ENCODE results near the gene ACAN. TPM values are rescaled to one million over a fixed set of nuclear protein-coding genes. Genes with fewer than 3 reads are reported as not detected.

The ACAN gene
- total and polyA plus RNA-seq, 2 of the 8 experiments (the other 6 are each of a cell fraction or from before 2014, with no cell fraction given) = 0.71 to 0.73 TPM

DNA sequence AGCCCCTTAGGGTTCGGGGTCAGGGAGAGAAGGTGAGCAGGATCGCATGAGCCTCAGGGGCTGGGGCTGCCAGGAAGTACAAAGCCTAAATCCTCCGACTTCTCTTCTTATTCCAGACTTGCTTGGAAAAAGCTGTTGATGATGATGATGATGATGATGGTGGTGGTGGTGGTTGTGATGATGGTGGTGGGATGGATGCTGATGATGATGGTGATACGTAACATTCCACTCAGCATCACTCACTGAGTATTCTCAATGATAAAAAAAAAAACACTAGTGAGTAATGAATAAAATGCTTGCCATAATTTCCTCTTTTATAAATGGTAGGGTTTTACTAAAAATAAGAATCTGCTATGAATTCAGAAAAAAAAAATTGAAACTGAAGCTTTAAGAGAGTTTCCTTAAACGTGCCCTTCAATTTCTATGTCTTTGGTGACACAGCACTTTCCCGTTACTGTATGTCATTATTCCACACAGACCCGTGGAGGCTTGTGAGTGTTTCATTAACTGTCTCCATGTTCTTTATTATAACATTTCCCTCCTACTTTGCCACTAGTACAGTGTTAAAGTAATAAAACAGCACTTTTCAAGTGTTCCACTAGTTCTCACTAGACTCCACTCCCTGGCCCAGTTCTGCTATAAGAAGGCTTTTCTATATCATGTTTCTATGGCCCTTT is 5.4 kb upstream of the ACAN start (continued):
- TF ChIP-seq RFX5 (IDR thresholded peaks at IDR 0.05; ENCODE audit: borderline replicate concordance, low read depth, low read length) (no peak), BACH1 (IDR thresholded peaks at IDR 0.05; ENCODE audit: low read length) (no peak), SRF (IDR thresholded peaks at IDR 0.05; ENCODE audit: low read depth, low read length) (no peak), RBBP5 (IDR thresholded peaks at IDR 0.05; ENCODE audit: borderline replicate concordance, low read depth, low read length) (no peak), RNF2 (IDR thresholded peaks at IDR 0.05; ENCODE audit: borderline replicate concordance, low read depth, low read length, missing control alignments, poor library complexity, severe bottlenecking) (no peak), SP4 (IDR thresholded peaks at IDR 0.05; ENCODE audit: low read length) (no peak), SP2 (IDR thresholded peaks at IDR 0.05; ENCODE audit: low read length) (no peak), TCF12 (IDR thresholded peaks at IDR 0.05; ENCODE audit: low read depth, low read length) (no peak), TBP (IDR thresholded peaks at IDR 0.05; ENCODE audit: low read depth, low read length) (no peak)
